ENCODE measurements around the gene DNTT. TPM values are rescaled to one million over a fixed set of nuclear protein-coding genes. Genes with fewer than 3 reads are reported as not detected.

DNTT gene
- polyA plus RNA-seq, 1 donor from 2014 or later = not detected

DNA sequence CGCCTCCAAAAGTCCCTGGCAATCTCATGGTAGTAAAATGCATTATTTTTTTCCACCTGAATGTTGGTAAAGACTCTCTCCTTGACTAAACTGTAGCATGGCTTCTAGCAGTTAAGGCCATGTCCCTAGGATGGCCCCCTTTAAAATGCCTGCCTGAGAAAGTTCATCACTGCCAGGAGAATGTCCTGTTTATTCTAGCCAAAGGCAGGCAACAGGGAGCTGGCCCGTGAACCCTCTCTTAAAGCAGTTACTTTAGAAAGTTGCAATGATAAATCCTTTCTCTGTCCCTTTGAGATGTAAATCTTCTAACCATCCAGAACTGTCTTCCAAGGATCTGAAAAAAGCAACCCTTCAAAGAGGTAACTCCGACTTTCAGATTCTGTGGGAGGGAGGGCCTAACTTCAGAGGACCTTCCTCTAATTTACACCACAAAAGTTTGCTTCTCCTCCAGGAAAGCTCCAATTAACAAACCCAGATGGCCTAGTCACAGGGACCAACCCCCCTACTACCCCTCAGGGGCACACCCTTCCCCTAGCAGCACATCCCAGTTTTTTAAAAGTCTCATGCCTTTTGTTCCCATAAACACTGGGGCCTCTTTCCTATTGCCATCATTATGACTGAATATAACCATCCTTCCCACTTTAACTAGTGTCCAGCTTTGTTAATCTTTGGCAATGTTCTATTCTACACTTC lies 5.5 kb downstream of the DNTT start:
- Histone ChIP-seq H3K79me2 (replicated peaks; ENCODE audit: insufficient read depth, low read length) (no peaks in the 10 kb centered on the region), H3K9me3 (ENCODE audit: low read length) (no peaks in the 10 kb centered on the region), H4K20me1 (ENCODE audit: insufficient read depth) (no peaks in the 10 kb centered on the region), H3K9me2 (ENCODE audit: insufficient read depth, low read length) (no peaks in the 10 kb centered on the region), H3K27ac (ENCODE audit: low read length) (no peak overlapping the region), H2AFZ (ENCODE audit: low read depth, low read length) (no peak overlapping the region), H3K4me3 (ENCODE audit: low read length) (no peak overlapping the region), H3K36me3 (ENCODE audit: insufficient read depth, low read length) (no peaks in the 10 kb centered on the region), H3K27me3 (ENCODE audit: insufficient read depth, low read depth, low read length) (no peaks in the 10 kb centered on the region), H3K9ac (ENCODE audit: low read length) (no peak overlapping the region), H3K4me2 (ENCODE audit: low read length) (no peak overlapping the region), H3F3A (ENCODE audit: insufficient read depth, low read length, poor library complexity, severe bottlenecking) (no peaks in the 10 kb centered on the region)
- TF ChIP-seq, protein P1, sequence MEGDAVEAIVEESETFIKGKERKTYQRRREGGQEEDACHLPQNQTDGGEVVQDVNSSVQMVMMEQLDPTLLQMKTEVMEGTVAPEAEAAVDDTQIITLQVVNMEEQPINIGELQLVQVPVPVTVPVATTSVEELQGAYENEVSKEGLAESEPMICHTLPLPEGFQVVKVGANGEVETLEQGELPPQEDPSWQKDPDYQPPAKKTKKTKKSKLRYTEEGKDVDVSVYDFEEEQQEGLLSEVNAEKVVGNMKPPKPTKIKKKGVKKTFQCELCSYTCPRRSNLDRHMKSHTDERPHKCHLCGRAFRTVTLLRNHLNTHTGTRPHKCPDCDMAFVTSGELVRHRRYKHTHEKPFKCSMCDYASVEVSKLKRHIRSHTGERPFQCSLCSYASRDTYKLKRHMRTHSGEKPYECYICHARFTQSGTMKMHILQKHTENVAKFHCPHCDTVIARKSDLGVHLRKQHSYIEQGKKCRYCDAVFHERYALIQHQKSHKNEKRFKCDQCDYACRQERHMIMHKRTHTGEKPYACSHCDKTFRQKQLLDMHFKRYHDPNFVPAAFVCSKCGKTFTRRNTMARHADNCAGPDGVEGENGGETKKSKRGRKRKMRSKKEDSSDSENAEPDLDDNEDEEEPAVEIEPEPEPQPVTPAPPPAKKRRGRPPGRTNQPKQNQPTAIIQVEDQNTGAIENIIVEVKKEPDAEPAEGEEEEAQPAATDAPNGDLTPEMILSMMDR (IDR thresholded peaks at IDR 0.05; ENCODE audit: poor library complexity, severe bottlenecking) = no peak
- TF ChIP-seq MXI1 (conservative IDR thresholded peaks at IDR 0.05; ENCODE audit: poor library complexity, severe bottlenecking) (no peak), RAD21 (conservative IDR thresholded peaks at IDR 0.05) (no peak), EP300 (conservative IDR thresholded peaks at IDR 0.05; ENCODE audit: poor library complexity, severe bottlenecking) (no peak), TAF1 (IDR thresholded peaks at IDR 0.05; ENCODE audit: low read depth) (no peak), SMC3 (conservative IDR thresholded peaks at IDR 0.05; ENCODE audit: poor library complexity) (no peak), POLR2AphosphoS5 (IDR thresholded peaks at IDR 0.05) (no peak), EZH2 (IDR thresholded peaks at IDR 0.05; ENCODE audit: borderline replicate concordance, insufficient read depth, low read length, poor library complexity, severe bottlenecking) (no peak)
- TF ChIP-seq, protein P2, sequence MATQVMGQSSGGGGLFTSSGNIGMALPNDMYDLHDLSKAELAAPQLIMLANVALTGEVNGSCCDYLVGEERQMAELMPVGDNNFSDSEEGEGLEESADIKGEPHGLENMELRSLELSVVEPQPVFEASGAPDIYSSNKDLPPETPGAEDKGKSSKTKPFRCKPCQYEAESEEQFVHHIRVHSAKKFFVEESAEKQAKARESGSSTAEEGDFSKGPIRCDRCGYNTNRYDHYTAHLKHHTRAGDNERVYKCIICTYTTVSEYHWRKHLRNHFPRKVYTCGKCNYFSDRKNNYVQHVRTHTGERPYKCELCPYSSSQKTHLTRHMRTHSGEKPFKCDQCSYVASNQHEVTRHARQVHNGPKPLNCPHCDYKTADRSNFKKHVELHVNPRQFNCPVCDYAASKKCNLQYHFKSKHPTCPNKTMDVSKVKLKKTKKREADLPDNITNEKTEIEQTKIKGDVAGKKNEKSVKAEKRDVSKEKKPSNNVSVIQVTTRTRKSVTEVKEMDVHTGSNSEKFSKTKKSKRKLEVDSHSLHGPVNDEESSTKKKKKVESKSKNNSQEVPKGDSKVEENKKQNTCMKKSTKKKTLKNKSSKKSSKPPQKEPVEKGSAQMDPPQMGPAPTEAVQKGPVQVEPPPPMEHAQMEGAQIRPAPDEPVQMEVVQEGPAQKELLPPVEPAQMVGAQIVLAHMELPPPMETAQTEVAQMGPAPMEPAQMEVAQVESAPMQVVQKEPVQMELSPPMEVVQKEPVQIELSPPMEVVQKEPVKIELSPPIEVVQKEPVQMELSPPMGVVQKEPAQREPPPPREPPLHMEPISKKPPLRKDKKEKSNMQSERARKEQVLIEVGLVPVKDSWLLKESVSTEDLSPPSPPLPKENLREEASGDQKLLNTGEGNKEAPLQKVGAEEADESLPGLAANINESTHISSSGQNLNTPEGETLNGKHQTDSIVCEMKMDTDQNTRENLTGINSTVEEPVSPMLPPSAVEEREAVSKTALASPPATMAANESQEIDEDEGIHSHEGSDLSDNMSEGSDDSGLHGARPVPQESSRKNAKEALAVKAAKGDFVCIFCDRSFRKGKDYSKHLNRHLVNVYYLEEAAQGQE (IDR thresholded peaks at IDR 0.05; ENCODE audit: borderline replicate concordance) = no peak

DNA sequence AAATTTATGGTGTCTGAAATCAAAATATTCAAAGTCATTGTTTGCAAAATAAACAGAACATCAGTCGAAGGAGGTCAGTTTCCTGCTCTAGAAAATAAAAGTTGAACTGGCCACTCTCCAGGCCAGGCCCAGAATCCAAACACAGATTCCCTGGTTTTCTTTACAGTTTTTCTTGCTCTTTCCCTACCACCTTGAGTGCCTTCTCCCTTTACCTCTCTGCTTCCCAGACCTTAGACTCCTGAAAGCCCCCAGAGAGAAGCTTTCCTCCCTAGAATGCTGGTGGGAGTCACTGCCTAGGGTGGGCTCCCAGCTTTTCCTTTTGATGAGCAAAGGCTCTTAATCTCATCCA lies 6.1 kb downstream of the DNTT start:
- Histone ChIP-seq H3F3A (ENCODE audit: insufficient read depth, low read length, poor library complexity, severe bottlenecking) (no peaks in the 10 kb centered on the region), H3K79me2 (replicated peaks; ENCODE audit: insufficient read depth, low read length) (no peaks in the 10 kb centered on the region), H3K9ac (ENCODE audit: low read length) (no peak overlapping the region), H3K36me3 (ENCODE audit: insufficient read depth, low read length) (no peaks in the 10 kb centered on the region), H4K20me1 (ENCODE audit: insufficient read depth) (no peaks in the 10 kb centered on the region), H2AFZ (ENCODE audit: low read depth, low read length) (no peak overlapping the region), H3K9me3 (ENCODE audit: low read length) (no peaks in the 10 kb centered on the region), H3K4me2 (ENCODE audit: low read length) (no peak overlapping the region), H3K27ac (ENCODE audit: low read length) (no peak overlapping the region), H3K27me3 (ENCODE audit: insufficient read depth, low read depth, low read length) (no peaks in the 10 kb centered on the region), H3K9me2 (ENCODE audit: insufficient read depth, low read length) (no peaks in the 10 kb centered on the region), H3K4me3 (ENCODE audit: low read length) (no peak overlapping the region)
- TF ChIP-seq EZH2 (IDR thresholded peaks at IDR 0.05; ENCODE audit: borderline replicate concordance, insufficient read depth, low read length, poor library complexity, severe bottlenecking) = no peak
- TF ChIP-seq TAF1 (IDR thresholded peaks at IDR 0.05; ENCODE audit: low read depth) = no peak
- no peak for TF ChIP-seq RAD21 (conservative IDR thresholded peaks at IDR 0.05)
- no peak for TF ChIP-seq EP300 (conservative IDR thresholded peaks at IDR 0.05; ENCODE audit: poor library complexity, severe bottlenecking)
- TF ChIP-seq POLR2AphosphoS5 (IDR thresholded peaks at IDR 0.05) = no peak
- TF ChIP-seq, protein P1 (IDR thresholded peaks at IDR 0.05; ENCODE audit: poor library complexity, severe bottlenecking) = no peak
- no peak for TF ChIP-seq SMC3 (conservative IDR thresholded peaks at IDR 0.05; ENCODE audit: poor library complexity)
- TF ChIP-seq MXI1 (conservative IDR thresholded peaks at IDR 0.05; ENCODE audit: poor library complexity, severe bottlenecking) = no peak
- TF ChIP-seq, protein P2 (IDR thresholded peaks at IDR 0.05; ENCODE audit: borderline replicate concordance) = no peak
